GM12874 (cell line): ENCODE data around the gene ATG7.

ENCODE experiments used
- TF ChIP-seq, protein P1 (sequence below): IDR thresholded peaks from 2 replicates; pipeline ENCODE4 v1.5.1; 2011; ENCODE audit warnings: low read depth, mild to moderate bottlenecking, control low read depth, low read length, moderate library complexity; ENCODE audit not compliant: insufficient read depth

ATG7 gene

GRCh38 chr3:11593318-11594034 lies 321.3 kb downstream of the ATG7 start:
- TF ChIP-seq, protein P1, sequence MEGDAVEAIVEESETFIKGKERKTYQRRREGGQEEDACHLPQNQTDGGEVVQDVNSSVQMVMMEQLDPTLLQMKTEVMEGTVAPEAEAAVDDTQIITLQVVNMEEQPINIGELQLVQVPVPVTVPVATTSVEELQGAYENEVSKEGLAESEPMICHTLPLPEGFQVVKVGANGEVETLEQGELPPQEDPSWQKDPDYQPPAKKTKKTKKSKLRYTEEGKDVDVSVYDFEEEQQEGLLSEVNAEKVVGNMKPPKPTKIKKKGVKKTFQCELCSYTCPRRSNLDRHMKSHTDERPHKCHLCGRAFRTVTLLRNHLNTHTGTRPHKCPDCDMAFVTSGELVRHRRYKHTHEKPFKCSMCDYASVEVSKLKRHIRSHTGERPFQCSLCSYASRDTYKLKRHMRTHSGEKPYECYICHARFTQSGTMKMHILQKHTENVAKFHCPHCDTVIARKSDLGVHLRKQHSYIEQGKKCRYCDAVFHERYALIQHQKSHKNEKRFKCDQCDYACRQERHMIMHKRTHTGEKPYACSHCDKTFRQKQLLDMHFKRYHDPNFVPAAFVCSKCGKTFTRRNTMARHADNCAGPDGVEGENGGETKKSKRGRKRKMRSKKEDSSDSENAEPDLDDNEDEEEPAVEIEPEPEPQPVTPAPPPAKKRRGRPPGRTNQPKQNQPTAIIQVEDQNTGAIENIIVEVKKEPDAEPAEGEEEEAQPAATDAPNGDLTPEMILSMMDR: no peak

DNA sequence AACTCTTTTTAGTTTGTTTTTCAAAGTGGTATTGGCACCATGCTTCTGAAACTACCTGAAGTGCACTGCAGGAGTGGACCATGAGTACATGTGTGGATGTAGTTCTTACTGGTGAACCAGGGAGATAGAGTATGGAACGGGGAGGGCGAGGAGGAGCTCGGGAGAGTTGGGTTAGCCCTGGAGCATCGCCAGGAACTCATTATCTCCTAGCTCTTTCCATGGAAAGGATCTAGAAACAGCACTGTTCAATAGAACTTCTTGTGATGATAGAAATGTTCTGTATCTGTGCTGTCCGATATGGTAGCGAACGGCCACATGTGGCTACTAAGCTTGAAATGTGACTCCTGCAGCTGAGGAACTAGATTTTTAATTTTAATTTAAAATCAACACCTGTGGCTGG lies 324.2 kb downstream of the ATG7 start:
- TF ChIP-seq, protein P1: no peak

DNA sequence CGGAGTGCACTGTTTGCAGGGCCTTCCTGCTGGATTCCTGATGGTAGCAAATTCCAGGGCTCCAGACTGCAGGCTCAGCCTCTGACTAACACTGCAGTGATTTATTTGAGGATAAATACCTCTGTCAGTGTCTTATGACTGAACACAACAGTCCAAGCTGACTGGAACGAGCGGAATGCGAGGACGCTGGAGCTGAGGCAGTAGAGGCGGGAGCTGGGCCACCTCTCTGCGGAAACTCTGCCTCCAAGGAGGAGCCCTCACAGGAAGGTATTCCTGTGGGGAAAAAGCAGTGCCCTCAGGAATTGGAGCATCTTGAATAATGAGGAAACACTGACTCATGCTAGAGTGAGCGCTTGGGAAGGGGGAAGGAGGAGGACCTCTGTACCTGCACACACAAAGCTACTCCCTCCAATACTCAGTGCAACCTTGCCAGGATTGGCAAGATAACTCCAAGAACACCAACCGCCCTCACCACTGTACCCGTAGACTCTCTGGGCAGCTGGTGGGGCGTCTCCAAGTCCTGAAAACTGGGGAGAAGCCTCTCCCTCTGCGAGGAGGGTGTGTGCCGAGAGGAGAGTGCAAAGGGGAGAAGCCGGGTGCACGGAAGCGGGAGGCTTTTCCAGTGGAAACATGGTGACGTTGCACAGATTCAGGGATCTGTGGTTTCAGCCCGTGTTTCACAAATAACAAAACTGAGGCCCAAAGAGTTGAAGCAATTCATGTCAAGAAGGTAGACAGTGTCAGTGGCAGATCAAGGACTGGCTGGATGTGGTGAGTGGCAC lies 328.5 kb downstream of the ATG7 start:
- TF ChIP-seq, protein P1: no peak

DNA sequence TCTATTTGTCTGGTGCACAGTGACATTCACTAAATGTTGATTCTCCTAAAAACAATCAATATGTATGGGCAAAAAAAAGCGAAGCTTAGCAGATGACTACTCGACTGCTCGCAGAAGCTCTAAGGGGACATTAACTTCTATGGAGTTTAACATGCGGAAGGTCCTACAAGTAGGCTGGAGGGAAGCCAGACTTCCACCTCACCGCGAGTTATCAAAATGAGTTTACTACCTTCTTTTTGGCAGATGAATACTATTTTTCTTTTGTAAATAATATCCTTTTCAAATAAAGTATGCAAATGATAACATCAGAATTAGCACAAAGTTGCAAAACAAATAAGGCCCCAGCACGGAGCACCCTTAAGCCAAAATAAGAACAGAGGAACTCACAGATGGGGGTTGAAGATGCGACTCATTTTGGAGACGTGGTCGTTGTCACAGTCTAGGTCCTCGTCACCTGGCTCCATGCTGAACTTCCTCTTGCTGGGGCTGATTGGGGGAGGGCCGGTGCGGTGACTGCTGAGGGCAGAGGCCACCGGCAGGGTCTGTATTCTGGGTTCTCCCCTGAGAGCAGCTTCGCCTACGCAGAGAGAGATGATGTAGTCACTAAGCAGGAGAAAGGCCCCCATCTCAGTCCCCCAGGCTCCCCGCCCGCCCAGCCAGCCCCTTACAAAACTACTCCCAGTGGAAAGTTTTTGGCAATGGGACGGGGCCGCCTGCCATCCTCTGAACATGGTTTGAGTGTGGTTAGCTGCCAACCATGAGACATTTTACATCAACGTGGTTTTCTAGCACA lies 329.4 kb downstream of the ATG7 start:
- TF ChIP-seq, protein P1: no peak

GRCh38 chr3:11602239-11602840 lies 330.1 kb downstream of the ATG7 start:
- TF ChIP-seq, protein P1: no peak

GRCh38 chr3:11602886-11603527 lies 330.8 kb downstream of the ATG7 start:
- TF ChIP-seq, protein P1: no peak

DNA sequence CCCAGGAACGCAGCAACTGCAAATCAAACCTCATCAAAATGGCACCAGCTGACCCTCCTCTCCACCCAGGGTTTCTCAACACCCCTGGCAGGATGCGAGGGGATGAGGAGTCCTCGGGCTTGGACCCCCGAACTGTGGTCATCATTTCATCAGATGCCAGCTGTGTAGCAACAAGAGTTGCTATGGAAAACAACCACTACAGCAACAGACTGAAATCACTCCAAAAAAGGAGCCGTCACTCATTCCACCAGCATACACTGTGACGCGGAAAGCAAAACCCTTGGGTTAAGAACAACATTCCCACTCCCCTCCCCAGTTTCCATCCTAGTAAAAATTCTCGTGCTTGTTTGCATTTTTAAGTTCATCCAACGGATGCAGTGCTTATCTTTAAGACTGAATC lies 331.4 kb downstream of the ATG7 start:
- TF ChIP-seq, protein P1: no peak
